ENCODE data around the gene ZNF699.
"Not testable (repeated sequence)": the region's sequence is repeated elsewhere in the genome, so short reads cannot be mapped to it uniquely, and the experiment has no call there.

Gene ZNF699

DNA sequence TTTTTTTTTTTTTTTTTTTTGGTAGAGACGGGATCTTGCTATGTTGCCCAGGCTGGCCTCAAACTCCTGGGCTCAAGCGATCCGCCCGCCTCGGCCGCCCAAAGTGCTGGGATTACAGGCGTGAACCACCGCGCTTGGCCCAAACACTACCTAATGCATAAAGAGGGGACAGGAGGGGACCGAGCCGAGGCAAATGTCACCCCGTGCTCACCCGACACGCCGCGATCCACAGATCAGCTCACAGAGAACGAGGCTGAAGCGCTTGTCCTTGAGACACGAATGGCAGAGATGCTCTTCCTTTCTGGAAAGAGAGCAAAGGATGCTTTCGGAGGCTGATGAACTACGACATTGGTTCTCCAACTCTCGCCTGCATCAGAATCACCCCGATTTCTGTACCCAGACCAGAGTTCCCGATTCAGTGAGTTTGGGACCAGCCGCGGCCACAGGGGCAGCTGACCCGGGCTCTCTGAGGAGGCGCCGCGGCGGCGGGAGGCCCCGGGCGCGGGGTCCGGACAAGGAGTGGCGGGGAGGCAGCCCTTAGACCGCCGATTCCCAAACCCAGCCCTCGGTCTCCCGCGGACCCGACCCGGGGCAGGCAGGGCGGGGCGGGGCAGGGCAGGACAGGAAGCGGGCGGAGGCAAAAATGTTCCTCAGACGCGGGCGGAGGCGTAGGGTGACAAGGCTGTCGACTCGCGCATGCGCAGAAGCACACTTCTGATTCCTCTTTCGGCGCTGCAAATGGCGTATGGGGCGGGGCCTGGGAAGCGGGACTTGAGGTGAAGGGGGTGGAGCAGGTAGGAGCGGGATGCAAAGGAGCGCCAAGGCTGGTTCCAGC lies at the start of gene ZNF699:
TSS of gene ZNF699 (minus strand) at position 700 of the 835 bp plus-strand sequence. CDS start 4,719 bp downstream, outside the sequence.
- in situ Hi-C loops (cut with MboI; ENCODE audit: low sequenced_read_pairs) = loop anchor here (25.0 kb wide), 1 partner anchor 478 kb away; no protein-coding TSS in a partner anchor
- DNase-seq (ENCODE audit: low spot score in 2 of 2) = peak; percentile 93 to 99
- H3K36me3 ChIP-seq (replicated peaks) = 0 out of 2 replicates have a peak, but pooled peaks cover 3% of the 10 kb centered on the region

GRCh38 chr19:9354651-9355050 lies 45.0 kb upstream of the ZNF699 start:
- Histone ChIP-seq H3K4me1 (no peaks in the 10 kb centered on the region), H3K9me3 (no peaks in the 10 kb centered on the region), H3K36me3 (replicated peaks) (no peaks in the 10 kb centered on the region), H3K27me3 (ENCODE audit: low read depth) (no peaks in the 10 kb centered on the region), H3K4me3 (no peak overlapping the region)
- DNase-seq (ENCODE audit: low spot score in 2 of 2) = no peak
- in situ Hi-C loops (cut with MboI; ENCODE audit: low sequenced_read_pairs) = no loop called here

More for the DNA sequence above, at the start of gene ZNF699:
- no peaks in the 10 kb centered on the region for H3K9me3 ChIP-seq
- H3K27me3 ChIP-seq (ENCODE audit: low read depth) = no peaks in the 10 kb centered on the region
- H3K4me1 ChIP-seq = no peaks in the 10 kb centered on the region
- peak within 1 kb of the TSS; percentile 82 for H3K4me3 ChIP-seq

- in situ Hi-C loops (cut with MboI; ENCODE audit: low sequenced_read_pairs) = no loop called here
- Histone ChIP-seq H3K4me3 (no peak overlapping the region), H3K9me3 (no peaks in the 10 kb centered on the region; the same call in 1 of the 2 replicates), H3K4me1 (no peaks in the 10 kb centered on the region), H3K36me3 (replicated peaks) (no peaks in the 10 kb centered on the region), H3K27me3 (ENCODE audit: low read depth) (no peaks in the 10 kb centered on the region)
- no peak for DNase-seq (ENCODE audit: low spot score in 2 of 2)
Measured at GRCh38 chr19:9353011-9353410, 43.4 kb upstream of the ZNF699 start.

DNA sequence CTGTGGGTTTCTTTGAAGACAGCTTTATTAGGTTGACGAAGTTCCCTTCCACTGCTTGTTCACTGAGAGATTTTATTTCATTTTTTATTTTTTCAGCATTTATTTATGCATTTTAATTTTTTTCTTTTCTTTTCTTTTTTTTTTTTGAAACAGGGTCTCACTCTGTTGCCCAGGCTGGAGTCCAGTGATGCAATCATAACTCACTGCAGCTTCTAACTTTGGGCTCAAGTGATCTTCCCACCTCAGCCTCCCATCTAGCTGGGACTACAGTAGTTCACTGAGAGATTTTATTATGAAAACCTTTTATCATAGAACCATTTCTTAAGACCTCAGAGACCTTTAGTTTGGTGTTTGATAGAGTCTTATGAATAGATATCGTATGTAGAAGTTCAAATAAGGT lies 42.9 kb upstream of the ZNF699 start:
- in situ Hi-C loops (cut with MboI; ENCODE audit: low sequenced_read_pairs) = no loop called here
- Histone ChIP-seq H3K9me3 (no peaks in the 10 kb centered on the region; the same call in 1 of the 2 replicates), H3K4me1 (no peaks in the 10 kb centered on the region), H3K27me3 (ENCODE audit: low read depth) (no peaks in the 10 kb centered on the region), H3K36me3 (replicated peaks) (no peaks in the 10 kb centered on the region), H3K4me3 (no peak overlapping the region)
- no peak for DNase-seq (ENCODE audit: low spot score in 2 of 2)

GRCh38 chr19:9348671-9349070 lies 39.0 kb upstream of the ZNF699 start:
- in situ Hi-C loops (cut with MboI; ENCODE audit: low sequenced_read_pairs) = no loop called here

DNA sequence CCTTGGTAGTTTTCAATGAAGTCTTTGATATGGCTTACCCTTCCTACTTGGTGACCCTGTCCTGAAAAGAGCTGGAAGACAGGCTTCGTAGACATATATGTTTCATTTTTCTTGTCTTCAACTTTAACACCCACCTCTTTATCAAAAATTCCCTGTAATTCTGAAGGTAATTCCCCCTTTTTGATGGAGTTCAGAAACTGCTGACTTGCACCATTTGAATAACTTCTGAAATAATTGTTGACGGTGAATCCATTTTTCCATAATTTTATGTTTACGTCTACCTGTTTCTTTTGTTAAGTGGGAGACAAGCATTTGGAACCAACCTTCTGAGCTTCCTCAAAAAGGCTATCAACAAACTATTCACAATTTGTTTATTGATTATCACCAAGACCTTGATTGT lies 38.6 kb upstream of the ZNF699 start:
- DNase-seq (ENCODE audit: low spot score in 2 of 2) = no peak
- Histone ChIP-seq H3K4me3 (no peak overlapping the region), H3K36me3 (replicated peaks) (no peaks in the 10 kb centered on the region), H3K4me1 (no peaks in the 10 kb centered on the region), H3K27me3 (ENCODE audit: low read depth) (no peaks in the 10 kb centered on the region), H3K9me3 (peaks cover 6% of the 10 kb centered on the region)
- in situ Hi-C loops (cut with MboI; ENCODE audit: low sequenced_read_pairs) = no loop called here

More at GRCh38 chr19:9348671-9349070, 39.0 kb upstream of the ZNF699 start:
- no peaks in the 10 kb centered on the region for H3K27me3 ChIP-seq (ENCODE audit: low read depth)
- peaks cover 3% of the 10 kb centered on the region; the same call in 1 of the 2 replicates for H3K9me3 ChIP-seq
- no peaks in the 10 kb centered on the region for H3K4me1 ChIP-seq
- H3K4me3 ChIP-seq = no peak overlapping the region
- DNase-seq (ENCODE audit: low spot score in 2 of 2) = no peak
- H3K36me3 ChIP-seq (replicated peaks) = no peaks in the 10 kb centered on the region

DNA sequence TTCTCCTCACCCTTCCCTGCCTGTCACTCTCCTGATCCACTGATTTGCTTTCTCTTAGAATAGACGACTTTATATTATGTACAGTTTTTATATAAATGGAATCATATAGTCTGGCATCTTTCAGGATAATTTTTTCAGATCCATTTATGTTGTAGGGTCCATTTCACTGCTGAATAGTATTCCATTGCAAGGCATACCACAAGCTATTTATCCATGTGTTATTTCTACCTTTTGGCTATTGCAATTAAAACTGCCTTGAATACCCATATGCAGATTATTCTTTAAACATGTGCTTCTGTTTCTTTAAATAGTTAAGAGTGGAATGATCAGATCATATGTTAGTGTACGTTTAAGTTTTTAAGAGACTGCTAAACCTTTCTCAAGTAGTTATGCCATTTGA lies 35.4 kb upstream of the ZNF699 start:
- H3K4me3 ChIP-seq = no peak overlapping the region
- peaks cover 19% of the 10 kb centered on the region for H3K9me3 ChIP-seq
- no peaks in the 10 kb centered on the region for H3K4me1 ChIP-seq
- no peaks in the 10 kb centered on the region for H3K36me3 ChIP-seq (replicated peaks)
- H3K27me3 ChIP-seq (ENCODE audit: low read depth) = no peaks in the 10 kb centered on the region
- no peak for DNase-seq (ENCODE audit: low spot score in 2 of 2)
- in situ Hi-C loops (cut with MboI; ENCODE audit: low sequenced_read_pairs) = no loop called here

DNA sequence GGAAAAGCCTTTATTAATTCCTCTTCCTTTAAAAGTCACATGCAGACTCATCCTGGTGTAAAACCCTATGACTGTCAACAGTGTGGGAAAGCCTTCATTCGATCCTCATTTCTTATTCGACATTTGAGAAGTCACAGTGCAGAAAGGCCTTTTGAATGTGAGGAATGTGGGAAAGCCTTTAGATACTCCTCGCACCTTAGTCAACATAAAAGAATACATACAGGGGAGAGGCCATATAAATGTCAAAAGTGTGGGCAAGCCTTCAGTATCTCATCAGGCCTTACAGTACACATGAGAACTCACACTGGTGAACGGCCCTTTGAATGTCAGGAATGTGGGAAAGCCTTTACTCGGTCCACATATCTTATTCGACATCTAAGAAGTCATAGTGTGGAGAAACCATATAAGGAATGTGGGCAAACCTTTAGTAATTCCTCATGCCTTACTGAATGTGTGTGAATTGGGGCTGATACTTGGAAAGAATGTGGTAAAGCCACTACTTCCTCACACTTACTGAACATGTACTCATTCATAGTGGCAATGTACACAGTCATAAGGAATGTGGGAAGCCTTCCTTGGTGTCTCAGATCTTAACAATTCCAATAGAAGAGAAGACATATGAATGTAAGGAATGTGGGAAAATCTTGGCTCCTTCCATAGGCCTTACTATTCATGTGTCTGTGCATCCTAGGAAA lies 33.1 kb upstream of the ZNF699 start:
- Histone ChIP-seq H3K27me3 (ENCODE audit: low read depth) (no peaks in the 10 kb centered on the region), H3K4me3 (no peak overlapping the region), H3K4me1 (no peaks in the 10 kb centered on the region), H3K9me3 (peaks cover 23% of the 10 kb centered on the region), H3K36me3 (replicated peaks) (no peaks in the 10 kb centered on the region)
- in situ Hi-C loops (cut with MboI; ENCODE audit: low sequenced_read_pairs) = no loop called here
- no peak for DNase-seq (ENCODE audit: low spot score in 2 of 2)

DNA sequence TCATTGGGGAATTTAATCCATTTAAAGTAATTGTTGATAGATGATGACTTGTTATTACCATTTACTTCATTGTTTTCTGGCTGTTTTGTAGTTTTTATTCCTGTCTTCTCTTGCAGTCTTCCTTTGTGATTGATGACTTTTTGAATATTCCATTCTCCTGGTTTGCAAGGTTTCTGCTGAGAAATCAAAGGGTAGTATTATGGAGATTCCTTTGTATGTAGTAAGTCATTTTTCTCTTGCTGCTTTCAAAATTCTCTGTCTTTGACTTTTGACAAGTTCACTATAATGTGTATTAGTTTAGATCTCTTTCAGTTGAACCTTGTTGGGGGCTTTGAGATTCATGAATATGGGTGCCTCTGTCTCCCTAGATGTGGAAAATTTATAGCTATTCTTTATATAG lies 20.4 kb upstream of the ZNF699 start:
- no peaks in the 10 kb centered on the region for H3K4me1 ChIP-seq
- no peak overlapping the region for H3K4me3 ChIP-seq
- no peak for DNase-seq (ENCODE audit: low spot score in 2 of 2)
- H3K27me3 ChIP-seq (ENCODE audit: low read depth) = no peaks in the 10 kb centered on the region
- H3K36me3 ChIP-seq (replicated peaks) = no peaks in the 10 kb centered on the region
- peaks cover 3% of the 10 kb centered on the region for H3K9me3 ChIP-seq
- in situ Hi-C loops (cut with MboI; ENCODE audit: low sequenced_read_pairs) = no loop called here

DNA sequence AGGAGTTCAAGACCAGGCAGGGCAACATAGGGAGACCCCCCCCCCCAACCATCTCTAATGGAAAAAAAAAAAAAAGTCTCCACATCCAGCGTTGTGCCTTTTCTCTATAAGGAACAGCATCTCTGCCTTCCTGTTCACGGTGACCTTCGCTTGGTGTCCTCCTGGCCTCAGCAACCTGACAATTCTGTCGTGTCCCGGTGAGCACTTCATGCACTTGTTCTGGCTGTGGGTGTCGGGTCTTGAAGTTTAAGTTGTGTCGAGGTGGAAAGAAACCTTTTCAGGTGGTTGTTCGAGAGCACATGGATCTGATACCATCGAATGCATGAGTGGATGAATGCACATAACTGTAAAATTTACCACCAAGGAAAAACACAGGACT lies 14.9 kb upstream of the ZNF699 start:
- H3K9me3 ChIP-seq = peaks cover 8% of the 10 kb centered on the region
- peaks cover 3% of the 10 kb centered on the region; the same call in 1 of the 2 replicates for H3K4me1 ChIP-seq
- in situ Hi-C loops (cut with MboI; ENCODE audit: low sequenced_read_pairs) = loop anchor here (25.0 kb wide), 1 partner anchor 463 kb away; no protein-coding TSS in a partner anchor
- H3K4me3 ChIP-seq = peak overlapping the region; percentile 62
- H3K36me3 ChIP-seq (replicated peaks) = no peaks in the 10 kb centered on the region
- no peak for DNase-seq (ENCODE audit: low spot score in 2 of 2)
- H3K27me3 ChIP-seq (ENCODE audit: low read depth) = no peaks in the 10 kb centered on the region

DNA sequence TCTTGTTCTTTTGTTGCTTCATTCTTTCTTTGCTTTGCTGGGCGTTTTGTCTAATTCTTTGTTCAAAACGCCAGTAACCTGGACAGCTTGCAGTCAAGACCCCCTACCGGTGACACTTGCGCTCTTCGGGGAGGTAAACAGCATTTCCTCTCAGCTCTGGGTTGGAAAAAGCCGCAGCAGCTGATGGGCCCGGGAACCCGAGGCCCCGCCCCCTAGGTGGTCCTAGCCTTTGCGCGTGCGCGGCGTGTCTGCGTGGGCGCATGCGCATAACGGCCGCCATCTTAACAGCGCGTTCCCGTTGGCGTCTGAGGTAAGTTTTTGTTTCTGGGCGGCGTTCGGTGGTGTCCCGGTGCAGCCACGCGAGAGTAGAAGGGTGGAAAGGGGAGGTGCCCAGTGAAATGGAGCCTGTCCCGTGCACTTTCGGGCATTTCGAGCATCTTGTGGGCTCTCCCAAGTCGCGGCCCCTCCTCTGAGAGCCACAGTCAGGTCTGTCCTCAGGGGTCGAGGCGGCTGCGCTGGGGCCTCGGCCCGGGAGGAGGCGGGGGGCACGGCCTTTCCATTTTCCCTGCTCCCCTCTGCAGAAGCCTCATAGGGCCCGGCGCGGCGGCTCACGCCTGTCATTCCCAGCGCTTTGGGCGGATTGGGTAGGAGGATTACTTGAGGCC lies 14.4 kb upstream of the ZNF699 start, which contains the start of gene ZNF559:
TSS of gene ZNF559 (plus strand) at position 261 of the 665 bp plus-strand sequence. CDS start 14,371 bp downstream, outside the sequence.
- DNase-seq (ENCODE audit: low spot score in 2 of 2) = peak; percentile 90 to 95
- Histone ChIP-seq H3K4me1 (peaks cover 3% of the 10 kb centered on the region; the same call in 1 of the 2 replicates), H3K9me3 (peaks cover 8% of the 10 kb centered on the region), H3K27me3 (ENCODE audit: low read depth) (no peaks in the 10 kb centered on the region), H3K36me3 (replicated peaks) (no peaks in the 10 kb centered on the region), H3K4me3 (peak within 1 kb of the TSS; percentile 62)
- in situ Hi-C loops (cut with MboI; ENCODE audit: low sequenced_read_pairs) = loop anchor here (25.0 kb wide), 1 partner anchor 463 kb away; no protein-coding TSS in a partner anchor

DNA sequence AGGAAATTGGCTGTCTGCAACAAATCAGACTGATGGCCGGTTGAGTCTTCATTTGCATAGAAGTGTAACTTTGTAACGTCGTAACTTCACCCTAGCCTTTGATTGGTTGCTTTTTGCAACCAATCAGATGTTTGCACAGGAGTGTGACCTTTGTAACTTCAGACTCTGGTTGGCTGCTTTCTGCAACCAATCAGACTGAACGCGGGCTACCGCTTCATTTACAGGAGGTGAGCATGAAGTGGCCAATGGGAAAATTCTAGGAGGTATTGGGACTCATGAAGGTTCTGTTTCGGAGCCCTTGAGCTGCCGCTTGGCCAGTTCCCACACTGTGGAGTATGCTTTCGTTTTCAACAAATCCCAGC lies 13.9 kb upstream of the ZNF699 start:
- H3K4me3 ChIP-seq = peak overlapping the region; percentile 62
- H3K36me3 ChIP-seq (replicated peaks) = no peaks in the 10 kb centered on the region
- in situ Hi-C loops (cut with MboI; ENCODE audit: low sequenced_read_pairs) = loop anchor here (25.0 kb wide), 1 partner anchor 464 kb away; no protein-coding TSS in a partner anchor
- peak; percentile 41 to 71 for DNase-seq (ENCODE audit: low spot score in 2 of 2)
- peaks cover 3% of the 10 kb centered on the region; the same call in 1 of the 2 replicates for H3K4me1 ChIP-seq
- no peaks in the 10 kb centered on the region for H3K27me3 ChIP-seq (ENCODE audit: low read depth)
- peaks cover 8% of the 10 kb centered on the region for H3K9me3 ChIP-seq

- not testable (repeated sequence) for H3K9me3 ChIP-seq; H3K4me1 ChIP-seq; H3K27me3 ChIP-seq (ENCODE audit: low read depth); H3K36me3 ChIP-seq (replicated peaks); H3K4me3 ChIP-seq; DNase-seq (ENCODE audit: low spot score in 2 of 2)
- in situ Hi-C loops (cut with MboI; ENCODE audit: low sequenced_read_pairs) = loop anchor here (25.0 kb wide), 1 partner anchor 465 kb away; no protein-coding TSS in a partner anchor
Measured at GRCh38 chr19:9322201-9322600, 12.6 kb upstream of the ZNF699 start.

Data from HAP-1 (cell line).